ENCODE data around the gene COIL. TPM values are rescaled to one million over a fixed set of nuclear protein-coding genes. Genes with fewer than 3 reads are reported as not detected.

COIL gene
- total RNA-seq, 1 donor from 2014 or later: 9.8 TPM

- ATAC-seq: no peak
Measured at GRCh38 chr17:56933868-56934267, 27.0 kb downstream of the COIL start.

DNA sequence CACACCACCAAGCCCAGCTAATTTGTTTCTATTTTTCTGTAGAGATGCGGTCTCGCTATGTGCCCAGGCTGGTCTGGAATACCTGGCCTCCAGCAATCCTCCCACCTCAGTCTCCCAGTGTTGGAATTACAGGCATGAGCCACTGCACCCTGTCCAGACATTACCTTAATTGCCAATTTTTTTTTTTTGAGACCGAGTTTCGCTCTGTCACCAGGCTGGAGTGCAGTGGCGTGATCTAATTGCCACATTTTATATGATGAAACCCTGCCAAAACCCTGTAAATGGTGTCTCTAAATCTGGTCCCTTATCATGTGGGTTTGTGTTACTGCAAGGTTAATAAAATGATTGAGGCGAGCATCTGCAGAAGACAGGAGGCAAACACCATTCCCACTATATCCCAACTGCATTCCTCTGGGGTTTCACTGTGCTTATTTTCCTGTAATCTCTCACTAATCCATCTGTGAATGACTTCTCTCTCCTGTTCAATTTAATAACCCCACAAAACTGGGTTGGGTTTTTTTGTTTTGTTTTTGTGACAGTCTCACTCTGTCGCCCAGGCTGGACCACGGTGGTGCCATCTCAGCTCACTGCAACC is 27.6 kb downstream of the COIL start:
- no peak for ATAC-seq

GRCh38 chr17:56930739-56931337 is 30.0 kb downstream of the COIL start:
- no peak for ATAC-seq

GRCh38 chr17:56929362-56929969 is 31.4 kb downstream of the COIL start:
- no peak for ATAC-seq

DNA sequence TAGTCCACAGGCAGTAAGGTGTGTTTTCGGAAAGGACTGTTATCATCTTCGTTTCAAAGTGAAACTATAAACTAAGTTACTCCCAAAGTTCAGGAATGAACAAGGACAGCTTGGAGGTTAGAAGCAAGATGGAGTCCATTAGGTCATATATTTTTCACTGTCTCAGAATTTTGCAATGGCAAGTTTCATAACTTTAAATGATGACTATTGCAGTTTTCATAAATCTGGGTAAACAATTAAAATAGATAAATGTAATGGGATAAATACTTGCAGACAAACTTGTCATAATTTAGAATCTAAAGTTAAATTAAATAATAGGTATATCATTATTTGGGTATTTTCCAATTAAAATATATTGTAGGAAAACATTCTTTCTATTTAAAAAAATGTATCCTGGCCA is 32.3 kb downstream of the COIL start:
- no peak for ATAC-seq

- no peak for ATAC-seq
Measured at GRCh38 chr17:56926704-56927103, 34.1 kb downstream of the COIL start.

- no peak for ATAC-seq
Measured at GRCh38 chr17:56926270-56926669, 34.6 kb downstream of the COIL start.

GRCh38 chr17:56925088-56925487 is 35.8 kb downstream of the COIL start:
- ATAC-seq: no peak

DNA sequence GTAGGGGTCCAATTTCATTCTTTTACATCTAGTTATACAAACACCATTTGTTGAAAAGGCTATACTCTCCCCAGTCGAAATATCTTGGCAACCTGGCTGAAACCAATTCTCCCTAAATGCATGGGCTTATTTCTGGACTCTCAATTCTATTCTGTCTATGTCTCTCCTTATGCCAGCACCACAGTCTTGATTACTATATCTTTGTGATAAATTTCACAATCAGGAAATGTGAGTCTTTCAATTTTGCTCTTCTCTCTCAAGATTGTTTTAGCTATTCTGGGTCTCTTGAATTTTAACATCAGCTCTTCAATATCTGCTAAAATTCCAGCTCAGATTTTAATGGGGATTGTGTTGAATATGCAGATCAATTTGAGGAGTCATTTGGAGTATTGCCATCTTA is 41.1 kb downstream of the COIL start:
- ATAC-seq: no peak

DNA sequence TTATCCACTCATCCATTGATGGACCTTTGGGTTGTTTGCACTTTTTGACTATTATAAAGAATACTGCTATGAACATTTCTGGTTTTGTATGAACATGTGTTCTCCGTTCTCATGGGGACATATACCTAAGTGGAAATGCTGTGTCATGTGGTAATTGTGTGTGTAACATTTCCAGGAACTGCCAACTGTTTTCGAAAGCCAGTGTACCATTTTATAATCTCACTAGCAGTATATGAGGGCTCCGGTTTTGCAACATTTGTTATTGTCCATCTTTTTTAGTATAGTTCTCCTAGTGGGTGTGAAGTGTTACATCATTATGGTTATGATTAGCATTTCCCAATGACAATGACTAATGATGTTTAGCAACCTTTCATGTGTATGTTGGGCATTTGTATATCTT is 41.9 kb downstream of the COIL start:
- peak; percentile 54 for ATAC-seq

DNA sequence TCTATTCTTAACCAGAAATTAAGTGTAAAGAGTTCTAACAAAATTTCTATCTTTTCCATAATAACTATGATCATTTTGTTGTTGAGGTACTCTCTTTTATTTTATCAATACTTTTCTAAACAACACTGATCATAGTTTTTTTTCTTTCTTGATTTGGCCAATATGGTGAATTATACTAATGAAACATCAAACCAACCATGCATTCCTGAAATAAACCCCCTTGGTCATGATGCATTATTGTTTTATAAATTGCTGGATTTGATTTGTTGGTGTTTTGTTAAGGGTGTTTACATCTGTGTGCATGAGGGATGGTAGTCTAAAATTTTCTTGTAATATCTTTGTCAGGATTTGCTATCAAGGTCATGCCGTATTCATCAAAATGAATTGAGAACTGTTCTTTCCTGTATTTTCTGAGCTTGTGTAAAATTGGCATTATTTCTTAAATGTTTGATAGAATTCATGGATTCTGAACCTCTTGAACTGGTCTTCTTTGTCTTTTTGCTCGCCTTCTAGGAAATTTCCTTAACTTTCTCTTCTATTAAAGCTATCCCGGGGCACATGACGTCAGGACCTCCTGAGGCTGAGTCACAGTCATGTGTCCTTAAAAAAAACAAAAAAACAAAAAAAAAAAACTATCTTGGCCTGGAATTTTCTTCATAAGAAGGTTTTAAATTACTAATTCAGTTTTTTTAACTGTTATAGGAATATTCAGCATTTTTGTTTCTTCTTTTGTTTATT is 43.1 kb downstream of the COIL start:
- ATAC-seq: no peak

- no peak for ATAC-seq
Measured at GRCh38 chr17:56914581-56915273, 46.1 kb downstream of the COIL start.

GRCh38 chr17:56913867-56914580 is 46.8 kb downstream of the COIL start, which contains the start of gene TRIM25:
Gene TRIM25, minus strand, starts transcription at chr17:56914049. Its CDS starts 61 bp downstream, at chr17:56913988.
- ATAC-seq: peak; percentile 87

- ATAC-seq: peak; percentile 53
Measured at GRCh38 chr17:56913353-56913866, 47.4 kb downstream of the COIL start.

- ATAC-seq: no peak
Measured at GRCh38 chr17:56913000-56913311, 47.9 kb downstream of the COIL start.

DNA sequence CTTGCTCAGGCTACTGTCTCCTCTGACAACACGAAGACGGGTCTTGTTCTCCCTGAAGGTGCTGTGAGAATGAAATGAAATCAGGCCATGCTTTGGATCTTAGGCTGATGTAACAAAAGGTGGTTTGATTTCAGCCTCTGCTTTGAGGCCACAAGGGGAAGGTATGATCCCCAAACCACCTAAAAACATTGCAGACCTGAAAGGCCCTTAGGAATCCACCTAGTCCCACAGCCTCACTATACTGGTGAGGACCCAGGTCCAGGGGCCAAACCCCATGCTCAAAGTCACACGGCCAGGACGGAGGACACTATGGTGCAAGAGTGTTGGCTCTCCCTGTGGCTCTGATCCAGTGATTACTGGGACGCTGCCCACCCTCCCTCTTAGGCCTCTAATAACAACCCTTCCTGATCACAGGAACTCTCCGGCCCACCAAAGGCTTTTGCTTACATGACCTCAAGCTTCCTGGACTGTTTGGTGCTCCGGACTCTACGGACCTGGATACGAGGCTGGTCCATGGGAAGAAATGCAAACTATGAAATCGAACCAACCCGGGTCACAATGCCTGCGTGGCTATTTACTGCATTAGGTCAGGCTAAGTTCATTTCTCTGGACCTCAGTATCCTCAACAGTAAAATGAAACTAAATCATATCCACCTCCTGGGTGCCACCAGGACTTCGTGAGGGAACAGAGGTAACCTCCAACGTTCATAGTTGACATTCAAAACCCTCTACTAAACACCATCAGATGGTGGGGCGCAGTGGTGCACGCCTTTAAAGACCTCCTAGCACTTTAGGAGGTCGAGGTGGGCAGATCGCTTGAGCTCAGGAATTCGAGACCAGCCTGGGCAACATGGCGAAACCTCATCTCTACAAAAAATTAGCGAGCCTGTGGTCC is 48.5 kb downstream of the COIL start:
- no peak for ATAC-seq

DNA sequence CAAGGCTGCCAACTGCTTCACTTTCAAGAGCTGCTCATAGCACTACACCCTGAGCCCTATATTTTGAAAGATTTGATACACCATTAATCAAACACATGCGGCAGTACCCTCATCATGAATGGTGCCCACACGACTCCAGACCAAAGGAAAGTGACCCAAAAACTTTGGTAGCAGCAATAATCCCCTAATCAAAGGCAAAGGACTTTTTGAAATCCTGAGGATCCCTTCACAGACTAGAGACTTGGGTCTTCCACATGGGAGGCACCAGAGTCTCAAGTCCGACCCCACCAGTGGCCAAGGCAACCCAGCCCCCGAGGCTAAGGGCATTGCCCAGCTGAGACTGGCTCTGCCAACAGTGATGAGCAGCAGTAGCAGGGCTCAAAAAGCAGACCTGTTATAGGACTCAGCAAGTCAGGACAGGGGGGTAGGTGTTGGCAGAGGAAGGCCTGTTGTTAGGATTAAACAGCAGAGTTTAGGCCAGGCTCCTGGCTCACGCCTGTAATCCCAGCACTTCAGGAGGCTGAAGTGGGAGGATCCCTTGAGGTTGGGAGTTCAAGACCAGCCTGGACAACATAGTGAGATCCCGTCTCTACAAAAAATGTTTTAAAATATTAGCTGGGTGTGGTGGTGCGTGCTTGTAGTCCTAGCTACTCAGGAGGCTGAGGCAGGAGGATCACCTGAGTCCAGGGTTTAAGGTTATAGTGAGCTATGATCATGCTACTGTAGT is 50.2 kb downstream of the COIL start:
- no peak for ATAC-seq

DNA sequence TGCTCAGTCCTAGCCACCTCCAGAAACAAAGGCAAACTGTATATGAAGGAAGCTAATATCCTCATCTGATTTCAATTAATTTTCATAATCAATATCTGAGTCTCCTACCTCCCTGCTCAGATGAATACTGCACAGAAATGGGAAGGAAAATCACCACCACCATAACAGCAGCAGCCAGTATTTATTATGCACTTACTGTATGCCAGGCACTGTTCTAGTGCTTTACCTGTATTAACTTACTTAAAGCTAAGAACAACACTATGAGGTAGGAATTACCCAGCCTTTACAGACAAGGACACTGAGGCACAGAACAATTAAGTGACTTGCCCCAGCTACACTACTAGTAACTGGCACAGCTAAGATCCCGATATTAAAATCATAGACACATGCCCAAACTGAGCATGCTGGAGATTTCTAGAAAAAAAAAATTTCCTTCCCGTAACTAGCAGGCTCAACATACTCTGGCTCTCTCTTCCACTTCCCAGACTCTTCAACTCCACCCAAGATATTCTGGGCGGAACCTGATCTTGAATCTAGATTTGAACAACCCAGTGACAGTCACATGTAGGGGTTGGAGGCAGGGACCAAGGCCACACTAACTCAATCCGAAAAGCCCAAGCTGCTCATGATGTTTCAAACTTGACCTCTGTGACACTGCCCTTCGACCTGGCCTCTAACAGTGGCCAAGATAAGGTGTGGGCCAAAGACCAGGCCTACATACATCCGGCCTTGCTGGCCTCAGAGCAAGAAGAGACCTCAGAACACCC is 50.9 kb downstream of the COIL start:
- no peak for ATAC-seq

- peak; percentile 87 for ATAC-seq
Measured at GRCh38 chr17:56908001-56908542, 52.8 kb downstream of the COIL start.
